Left hindlimb (tissue), 1 donor: ENCODE measurements around the gene ASB1.

Experiments
- DNase-seq: peaks from one replicate; pipeline ENCODE4 v3.0.0-alpha.2; 2018

ASB1 gene

GRCh38 chr2:238446371-238446770, 19.6 kb downstream of the ASB1 start:
- no peak for DNase-seq

- DNase-seq = no peak
These were observed 21.6 kb downstream of the ASB1 start for GRCh38 chr2:238448031-238448955.

GRCh38 chr2:238449241-238449640, 22.5 kb downstream of the ASB1 start:
- DNase-seq = no peak

- no peak for DNase-seq
These were observed 23.2 kb downstream of the ASB1 start for GRCh38 chr2:238449909-238450417.

- DNase-seq = no peak
These were observed 23.7 kb downstream of the ASB1 start for GRCh38 chr2:238450440-238450861.

GRCh38 chr2:238453842-238454241, 27.1 kb downstream of the ASB1 start:
- DNase-seq = no peak

GRCh38 chr2:238456449-238456848, 29.7 kb downstream of the ASB1 start:
- DNase-seq = no peak

GRCh38 chr2:238456970-238457926, 30.5 kb downstream of the ASB1 start:
- no peak for DNase-seq

- DNase-seq = no peak
These were observed 31.2 kb downstream of the ASB1 start for GRCh38 chr2:238457927-238458324.

- DNase-seq = no peak
These were observed 31.9 kb downstream of the ASB1 start for GRCh38 chr2:238458651-238459050.

- peak; percentile 87 for DNase-seq
These were observed 32.4 kb downstream of the ASB1 start for GRCh38 chr2:238459081-238459629.

GRCh38 chr2:238461051-238461450, 34.3 kb downstream of the ASB1 start:
- no peak for DNase-seq

- no peak for DNase-seq
These were observed 34.8 kb downstream of the ASB1 start for GRCh38 chr2:238461491-238461890.

- DNase-seq = no peak
These were observed 35.2 kb downstream of the ASB1 start for GRCh38 chr2:238461916-238462315.

- DNase-seq = no peak
These were observed 36.2 kb downstream of the ASB1 start for GRCh38 chr2:238462782-238463396.

GRCh38 chr2:238464389-238464788, 37.7 kb downstream of the ASB1 start:
- no peak for DNase-seq

- no peak for DNase-seq
These were observed 38.9 kb downstream of the ASB1 start for GRCh38 chr2:238465487-238466242.

- DNase-seq = peak; percentile 62
These were observed 39.6 kb downstream of the ASB1 start for GRCh38 chr2:238466243-238466756.

- DNase-seq = no peak
These were observed 40.3 kb downstream of the ASB1 start for GRCh38 chr2:238467062-238467461.

- no peak for DNase-seq
These were observed 41.1 kb downstream of the ASB1 start for GRCh38 chr2:238467792-238468191.

GRCh38 chr2:238469155-238469554, 42.4 kb downstream of the ASB1 start:
- no peak for DNase-seq
